GM15510 (cell line): ENCODE measurements around the gene PCDHB8.
"Not testable (repeated sequence)": the region's sequence is repeated elsewhere in the genome, so short reads cannot be mapped to it uniquely, and the experiment has no call there.

Source experiments
- POLR2A ChIP-seq: IDR thresholded peaks from 3 replicates; pipeline ENCODE4 v1.6.1; 2011; ENCODE audit warnings: borderline replicate concordance; ENCODE audit not compliant: insufficient read length; ENCODE audit errors: extremely low read depth

The PCDHB8 gene

GRCh38 chr5:141177577-141178191, at the start of gene PCDHB8:
Gene PCDHB8, plus strand, starts transcription at chr5:141177790. Its CDS starts 245 bp downstream, at chr5:141178035.
- TF ChIP-seq POLR2A, result not testable (repeated sequence)

- TF ChIP-seq POLR2A, result no peak
Measured at GRCh38 chr5:141135030-141135717, 42.4 kb upstream of the PCDHB8 start, which contains the start of gene PCDHB5. Gene PCDHB5, plus strand, starts transcription at chr5:141135206. Its CDS starts 229 bp downstream, at chr5:141135435.

GRCh38 chr5:141135718-141136266, 41.8 kb upstream of the PCDHB8 start:
- TF ChIP-seq POLR2A, result no peak

- TF ChIP-seq POLR2A, result no peak
Measured at GRCh38 chr5:141149812-141150211, 27.8 kb upstream of the PCDHB8 start, which contains the start of gene PCDHB6. Gene PCDHB6, plus strand, starts transcription at chr5:141150057. Its CDS starts 201 bp downstream, at chr5:141150258.

GRCh38 chr5:141150224-141150992, 27.2 kb upstream of the PCDHB8 start:
- TF ChIP-seq POLR2A, result no peak

- no peak for TF ChIP-seq POLR2A
Measured at GRCh38 chr5:141150993-141151325, 26.6 kb upstream of the PCDHB8 start.

- no peak for TF ChIP-seq POLR2A
Measured at GRCh38 chr5:141155540-141156374, 21.8 kb upstream of the PCDHB8 start.

- no peak for TF ChIP-seq POLR2A
Measured at GRCh38 chr5:141172381-141173204, 5.0 kb upstream of the PCDHB8 start, which contains the start of gene PCDHB7. Gene PCDHB7, plus strand, starts transcription at chr5:141172644. Its CDS starts 192 bp downstream, at chr5:141172836.

GRCh38 chr5:141175933-141176332, 1.7 kb upstream of the PCDHB8 start:
- TF ChIP-seq POLR2A, result no peak

- no peak for TF ChIP-seq POLR2A
Measured at GRCh38 chr5:141180313-141180712, 2.7 kb downstream of the PCDHB8 start.

- TF ChIP-seq POLR2A, result no peak
Measured at GRCh38 chr5:141182248-141182647, 4.7 kb downstream of the PCDHB8 start, which contains the start of gene PCDHB16. Gene PCDHB16, plus strand, starts transcription at chr5:141182387. Its CDS starts 173 bp downstream, at chr5:141182560.

GRCh38 chr5:141186897-141187512, 9.4 kb downstream of the PCDHB8 start, which contains the start of gene PCDHB9:
Gene PCDHB9, plus strand, starts transcription at chr5:141187161. Its CDS starts 158 bp downstream, at chr5:141187319.
- TF ChIP-seq POLR2A, result no peak

- TF ChIP-seq POLR2A, result no peak
Measured at GRCh38 chr5:141192110-141192725, 14.6 kb downstream of the PCDHB8 start, which contains the start of gene PCDHB10. Gene PCDHB10, plus strand, starts transcription at chr5:141192353. Its CDS starts 200 bp downstream, at chr5:141192553.

GRCh38 chr5:141196363-141196762, 18.8 kb downstream of the PCDHB8 start:
- TF ChIP-seq POLR2A, result no peak
